KOPT-K1 (cell line): ENCODE results near the gene BCL11B.

ENCODE experiments used
- H3K27ac ChIP-seq: fragments of 200-600 bp; sonication (generic); 2 replicates; pipeline ENCODE4 v1.5.1; 2016; ENCODE audit warnings: antibody characterized with exemption, mild to moderate bottlenecking, low read depth, low read length; ENCODE audit not compliant: poor library complexity, severe bottlenecking
- H3K36me3 ChIP-seq: fragments of 200-600 bp; sonication (generic); 2 replicates; pipeline ENCODE4 v1.5.1; 2017; ENCODE audit warnings: antibody characterized with exemption, mild to moderate bottlenecking, low read length, moderate library complexity; ENCODE audit not compliant: insufficient read depth
- H3K9me3 ChIP-seq: fragments of 200-600 bp; sonication (generic); 2 replicates; pipeline ENCODE4 v1.5.1; 2017; ENCODE audit warnings: antibody characterized with exemption, low read length, mild to moderate bottlenecking; ENCODE audit not compliant: insufficient read depth, poor library complexity, severe bottlenecking

The BCL11B gene

DNA sequence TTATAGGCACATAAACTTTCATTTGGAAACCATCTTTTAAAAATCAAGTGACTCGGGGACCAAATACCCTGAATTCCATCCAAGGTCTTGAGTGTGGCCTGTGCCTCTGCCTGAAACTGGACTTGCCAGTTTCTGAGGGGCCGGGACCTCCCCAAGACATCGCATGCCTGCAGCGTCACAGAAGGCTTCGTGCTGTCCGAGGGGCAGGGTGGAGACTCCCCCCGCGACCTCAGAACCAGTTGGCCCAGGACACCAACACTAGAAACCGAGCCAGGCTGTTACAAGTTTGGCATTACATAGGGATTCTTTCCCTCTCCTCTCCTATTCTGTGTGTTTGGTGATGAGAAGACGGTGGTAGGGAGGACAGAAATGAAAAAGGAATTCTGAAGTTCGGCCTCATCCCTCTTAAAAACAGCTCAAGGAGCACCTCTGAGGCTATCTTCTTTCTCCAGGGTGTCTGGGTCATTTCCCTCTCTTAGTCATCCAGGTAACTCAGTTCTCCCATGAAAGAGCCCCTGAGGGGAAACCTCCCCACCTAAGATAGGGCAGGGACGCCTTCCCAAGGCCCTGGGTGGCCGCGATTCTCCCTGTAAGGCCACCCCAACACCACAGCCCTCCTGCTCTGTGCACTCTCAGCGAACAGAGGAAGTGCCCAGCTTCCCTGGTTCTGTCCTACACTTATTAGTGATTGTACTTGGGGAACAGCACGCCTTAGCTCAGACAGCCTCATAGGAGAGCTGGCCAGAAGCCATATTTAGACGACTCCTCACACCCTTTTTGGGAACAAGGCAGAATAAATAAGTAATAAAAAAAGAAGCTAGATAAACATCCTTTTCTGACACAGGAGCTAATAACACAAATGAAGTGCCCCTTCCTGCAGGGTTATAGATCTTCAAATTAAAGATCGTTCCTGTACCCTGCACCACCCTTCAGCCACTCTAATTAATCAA, 93.8 kb downstream of the BCL11B start:
- H3K9me3 ChIP-seq: no peaks in the 10 kb centered on the region
- H3K27ac ChIP-seq: no peak overlapping the region
- peaks cover 99% of the 10 kb centered on the region for H3K36me3 ChIP-seq

DNA sequence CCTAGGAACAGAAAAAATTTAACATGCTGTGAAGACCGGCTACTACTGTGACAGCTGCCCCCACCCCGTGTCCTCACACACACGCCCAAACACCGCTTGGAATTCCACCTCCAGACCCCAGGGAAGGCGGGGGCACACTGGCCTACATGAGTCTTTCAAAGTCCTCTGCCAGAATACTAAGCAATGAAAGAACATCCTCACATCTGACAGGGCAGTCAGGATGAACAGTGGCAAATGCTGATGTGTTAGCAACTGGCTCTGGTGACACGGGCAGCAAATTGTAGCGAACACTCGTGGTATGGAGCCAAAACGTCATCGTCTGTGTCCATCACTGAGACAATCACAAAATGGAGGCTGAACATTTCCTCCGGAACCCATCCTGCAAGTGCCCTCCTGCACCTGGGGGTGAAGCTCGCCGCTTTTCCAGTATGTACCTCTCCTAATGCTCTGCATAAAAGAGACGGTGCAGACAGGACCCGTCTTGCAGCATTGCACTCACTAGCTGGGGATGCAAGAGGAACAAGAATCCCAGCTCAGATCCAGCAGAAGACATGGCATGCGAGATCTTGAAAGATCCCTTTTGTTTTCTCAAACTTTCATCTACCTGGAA, 94.8 kb downstream of the BCL11B start:
- no peaks in the 10 kb centered on the region for H3K9me3 ChIP-seq
- no peak overlapping the region for H3K27ac ChIP-seq
- H3K36me3 ChIP-seq: peaks cover 99% of the 10 kb centered on the region

DNA sequence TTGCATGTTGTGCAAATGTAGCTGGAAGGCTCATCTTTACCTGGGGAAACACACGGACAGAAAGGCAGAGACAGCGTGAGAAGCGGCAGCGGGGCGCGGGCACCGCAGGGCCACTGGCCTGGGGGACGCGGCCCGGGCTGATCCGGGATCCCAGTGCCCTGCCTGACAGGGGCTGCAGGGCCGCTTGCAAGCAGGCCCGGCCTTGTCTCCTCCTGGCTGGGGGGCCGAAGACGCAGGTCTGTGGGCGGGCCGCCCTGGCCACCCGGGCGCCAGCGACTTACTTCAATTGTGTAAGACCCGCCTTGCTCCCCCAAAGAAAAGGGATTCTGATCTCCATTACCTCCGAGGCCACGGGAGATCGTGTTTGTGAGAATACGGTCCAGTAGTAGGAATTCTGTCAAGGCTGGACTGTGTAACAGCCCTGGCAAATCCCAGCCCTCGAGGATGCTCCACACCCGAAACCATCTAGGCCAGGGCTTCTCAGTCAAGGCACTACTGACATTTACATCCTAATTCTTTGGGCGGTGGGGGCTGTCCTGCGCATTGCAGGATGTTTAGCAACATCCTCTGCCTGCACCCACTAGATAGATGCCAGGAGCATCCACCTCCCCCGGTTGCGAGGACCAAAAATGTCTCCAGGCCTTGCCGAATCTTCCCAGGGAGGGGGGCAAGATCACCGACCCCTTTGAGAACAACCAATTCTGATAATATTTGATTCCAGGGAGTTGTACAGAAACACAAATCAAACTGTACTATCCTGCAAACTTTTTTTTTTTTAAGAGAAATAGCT, 95.6 kb downstream of the BCL11B start:
- H3K27ac ChIP-seq: no peak overlapping the region
- no peaks in the 10 kb centered on the region for H3K9me3 ChIP-seq
- peaks cover 99% of the 10 kb centered on the region for H3K36me3 ChIP-seq

DNA sequence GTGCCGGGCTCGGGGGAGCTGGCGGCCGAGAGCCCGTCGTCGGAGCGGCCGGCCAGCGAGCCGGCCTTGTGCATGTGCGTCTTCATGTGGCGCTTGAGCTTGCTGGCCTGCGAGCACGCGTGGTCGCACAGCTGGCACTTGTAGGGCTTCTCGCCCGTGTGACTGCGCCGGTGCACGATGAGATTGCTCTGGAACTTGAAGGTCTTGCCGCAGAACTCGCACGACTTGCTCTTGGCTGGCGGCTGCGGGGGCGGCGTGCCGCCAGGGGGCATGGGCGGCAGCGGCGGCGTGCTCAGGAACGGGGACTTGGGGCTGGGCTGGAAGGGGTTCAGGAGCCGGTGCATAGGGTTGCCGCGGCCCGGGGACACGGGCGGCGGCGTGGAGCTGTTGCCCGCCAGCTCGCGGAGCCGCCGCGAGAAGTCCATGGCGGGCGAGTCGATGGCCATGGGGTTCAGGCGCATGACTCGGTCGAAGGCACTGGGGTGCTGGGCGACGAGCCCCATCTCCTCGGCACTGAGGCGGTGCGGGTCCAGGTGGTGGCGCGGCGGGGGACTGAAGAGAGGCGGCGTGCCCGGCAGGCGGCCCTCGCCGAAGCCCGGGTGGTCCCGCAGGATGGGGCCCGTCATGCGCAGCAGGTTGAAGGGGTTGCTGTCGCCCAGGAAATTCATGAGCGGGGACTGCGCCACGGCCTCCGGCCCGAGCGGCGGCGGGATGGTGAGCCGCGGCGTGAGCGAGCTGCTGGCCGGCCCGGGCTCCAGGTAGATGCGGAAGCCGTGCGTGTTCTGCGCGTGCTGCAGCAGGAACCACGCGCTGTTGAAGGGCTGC, 96.5 kb downstream of the BCL11B start:
- no peaks in the 10 kb centered on the region for H3K9me3 ChIP-seq

DNA sequence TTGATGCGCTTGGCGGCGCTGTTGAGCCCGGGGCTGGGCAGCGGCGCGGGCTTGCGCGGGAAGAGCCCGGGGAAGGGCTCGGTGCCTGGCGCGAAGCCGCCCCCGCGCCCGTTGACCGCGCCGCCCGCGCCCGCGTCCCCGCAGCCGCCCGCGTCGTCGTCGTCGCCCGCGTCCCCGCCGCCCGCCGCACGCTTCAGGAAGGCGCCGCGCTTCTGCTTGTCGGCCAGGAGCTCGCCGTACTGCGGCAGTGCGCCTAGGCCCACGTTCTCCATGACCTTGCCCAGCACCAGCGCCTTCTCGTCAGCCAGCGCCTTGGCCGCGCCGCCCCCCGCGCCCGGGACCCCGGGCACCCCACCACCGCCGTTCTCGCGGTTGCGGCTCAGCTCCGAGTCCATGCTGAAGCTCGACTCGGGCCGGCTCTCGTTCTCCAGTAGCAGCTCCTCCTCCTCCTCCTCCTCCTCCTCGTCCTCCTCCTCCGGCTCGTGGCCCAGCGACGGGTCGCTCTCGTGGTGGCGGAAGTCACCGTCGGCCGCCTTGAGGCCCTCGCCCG, 97.2 kb downstream of the BCL11B start:
- H3K36me3 ChIP-seq: peaks cover 94% of the 10 kb centered on the region
- H3K27ac ChIP-seq: no peak overlapping the region
- H3K9me3 ChIP-seq: no peaks in the 10 kb centered on the region

More for the DNA sequence above, 96.5 kb downstream of the BCL11B start:
- Histone ChIP-seq H3K27ac (no peak overlapping the region), H3K36me3 (peaks cover 99% of the 10 kb centered on the region)

DNA sequence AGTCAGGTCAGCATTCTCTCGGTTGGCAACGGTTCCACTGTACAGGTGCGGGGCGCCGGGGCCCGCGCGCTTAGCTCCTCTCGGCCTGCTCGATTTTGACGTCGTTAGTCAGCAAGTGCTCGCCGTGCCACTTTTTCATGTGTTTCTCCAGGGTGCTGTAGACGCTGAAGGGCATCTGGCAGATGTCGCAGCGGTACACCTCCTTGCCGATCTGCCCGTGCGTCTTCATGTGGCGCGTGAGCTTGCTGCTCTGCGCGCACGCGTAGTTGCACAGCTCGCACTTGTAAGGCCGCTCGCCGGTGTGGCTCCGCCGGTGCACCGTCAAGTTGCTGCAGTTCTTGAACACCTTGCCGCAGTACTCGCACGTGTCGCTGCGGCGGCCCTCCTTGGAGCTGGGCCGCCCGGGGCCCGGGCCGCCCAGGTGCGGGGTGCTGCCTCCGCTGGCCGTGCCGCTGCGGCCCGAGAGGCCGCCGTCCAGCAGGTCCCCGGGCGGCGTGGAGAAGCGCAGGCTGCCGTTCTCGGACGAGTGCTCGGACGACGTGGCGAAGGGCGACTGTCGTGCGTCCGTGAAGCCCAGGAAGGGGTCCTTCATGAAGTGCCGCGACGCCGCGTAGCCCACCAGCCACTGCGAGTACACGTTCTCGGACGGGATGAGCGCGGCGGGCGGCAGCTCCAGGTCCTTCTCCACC, 97.8 kb downstream of the BCL11B start:
- Histone ChIP-seq H3K36me3 (peaks cover 88% of the 10 kb centered on the region), H3K27ac (no peak overlapping the region)

DNA sequence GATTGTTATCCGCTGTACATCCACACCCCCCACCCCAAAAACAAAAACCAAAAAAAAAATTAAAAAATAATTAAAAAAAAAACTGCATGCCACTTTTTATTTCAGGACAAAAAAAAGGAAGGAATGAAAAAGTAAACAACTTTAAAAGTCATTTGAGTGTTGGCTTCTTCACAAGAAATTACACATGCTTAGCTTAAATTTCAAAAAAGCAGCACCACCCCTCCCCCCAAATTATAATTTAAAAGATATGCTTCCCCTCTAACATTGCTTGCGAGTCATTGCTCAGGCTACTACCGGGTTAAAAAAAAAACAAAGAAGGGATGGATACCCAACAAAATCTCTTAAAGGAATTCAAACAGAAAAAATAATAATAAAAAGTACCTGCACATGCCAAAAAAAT, 98.5 kb downstream of the BCL11B start:
- no peak overlapping the region for H3K27ac ChIP-seq
- H3K9me3 ChIP-seq: no peaks in the 10 kb centered on the region
- peaks cover 81% of the 10 kb centered on the region for H3K36me3 ChIP-seq

More for the DNA sequence above, 97.8 kb downstream of the BCL11B start:
- no peaks in the 10 kb centered on the region for H3K9me3 ChIP-seq

DNA sequence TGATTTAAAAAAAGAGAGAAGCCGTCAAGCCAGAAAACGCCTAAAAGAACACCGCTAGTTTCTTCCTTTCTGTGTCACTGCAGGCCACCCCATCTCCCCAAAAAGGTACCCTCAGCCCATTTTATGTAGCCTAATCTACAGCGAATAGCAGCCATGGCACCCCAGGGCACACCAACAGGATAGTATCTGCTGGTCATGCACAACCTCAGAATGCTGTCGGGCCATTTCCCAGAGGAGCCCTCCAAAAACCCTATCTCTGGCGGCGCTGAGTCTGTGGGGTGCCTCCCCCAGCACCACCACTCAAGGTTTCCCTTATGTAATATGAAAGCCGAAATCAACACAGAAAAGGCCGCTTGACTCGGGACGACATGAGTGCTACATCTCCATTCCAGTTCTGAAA, 98.9 kb downstream of the BCL11B start:
- H3K27ac ChIP-seq: no peak overlapping the region
- H3K36me3 ChIP-seq: peaks cover 77% of the 10 kb centered on the region
- no peaks in the 10 kb centered on the region for H3K9me3 ChIP-seq

DNA sequence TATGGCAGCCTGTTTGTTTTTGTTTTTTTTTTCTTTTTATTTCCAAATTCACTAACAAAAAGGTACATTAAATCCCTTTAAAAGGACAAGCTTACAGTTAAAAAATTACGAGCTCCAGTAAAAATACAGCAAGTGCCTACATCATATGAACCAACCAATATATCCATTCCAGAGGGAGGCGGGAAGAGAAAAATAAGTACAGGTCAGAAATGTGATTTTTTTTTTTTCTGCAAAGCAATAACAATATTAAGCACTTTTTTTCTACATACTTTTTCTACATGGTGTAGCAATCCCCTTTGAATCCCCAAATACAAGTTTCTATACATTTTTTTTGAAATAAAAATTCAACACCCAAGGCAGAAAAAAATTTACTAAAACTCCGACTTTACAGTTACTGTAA, 100.6 kb downstream of the BCL11B start:
- Histone ChIP-seq H3K27ac (no peak overlapping the region), H3K36me3 (peaks cover 60% of the 10 kb centered on the region), H3K9me3 (no peaks in the 10 kb centered on the region)

DNA sequence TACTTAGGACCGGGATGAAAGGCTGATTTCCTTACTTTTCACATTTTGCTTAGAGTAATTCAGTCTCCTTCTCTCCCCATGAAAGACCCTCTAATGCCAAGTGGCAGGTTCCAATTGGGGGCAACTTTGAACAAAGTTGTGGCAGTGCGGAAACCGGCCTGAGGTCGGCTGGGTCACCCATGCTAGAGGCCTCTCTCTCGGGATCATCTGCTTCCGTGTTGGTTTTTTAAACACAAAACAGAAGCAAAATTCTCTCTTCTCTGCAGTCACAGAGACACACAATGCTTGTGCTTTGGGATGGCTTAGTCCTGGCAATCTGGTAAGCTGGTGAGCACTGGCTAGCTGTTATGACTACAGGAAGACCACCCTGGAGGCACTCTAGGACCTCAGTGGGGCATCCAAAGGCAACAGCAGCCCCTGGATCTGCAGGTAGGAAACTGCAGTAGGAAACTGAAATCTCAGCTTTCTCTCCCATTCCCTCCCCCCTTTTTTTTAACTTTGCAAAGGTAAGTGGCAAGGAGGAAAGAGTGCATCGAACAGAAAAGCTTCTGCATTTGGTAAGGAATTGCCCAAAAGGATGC, 102.1 kb downstream of the BCL11B start:
- Histone ChIP-seq H3K27ac (no peak overlapping the region), H3K9me3 (no peaks in the 10 kb centered on the region), H3K36me3 (peaks cover 44% of the 10 kb centered on the region)

DNA sequence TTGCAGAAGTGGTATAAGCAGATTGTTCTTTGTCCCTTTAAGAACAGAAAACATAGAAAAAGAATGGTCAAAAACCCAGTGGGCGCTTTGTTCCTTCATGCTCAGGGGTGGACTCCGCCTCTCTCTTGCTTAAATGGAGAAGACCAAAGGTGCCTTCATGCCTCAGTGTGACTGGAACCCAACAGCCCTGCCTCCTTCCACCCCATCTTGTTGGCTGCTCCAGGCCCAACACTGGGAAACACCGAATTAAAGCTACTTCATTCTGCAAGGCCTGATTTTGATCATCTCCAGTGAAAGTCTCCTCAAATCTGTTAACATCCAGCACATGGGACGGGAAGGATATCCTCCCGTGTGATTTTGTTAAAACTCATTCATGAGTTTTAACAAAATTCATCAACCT, 103.7 kb downstream of the BCL11B start:
- Histone ChIP-seq H3K27ac (no peak overlapping the region), H3K36me3 (peaks cover 30% of the 10 kb centered on the region), H3K9me3 (no peaks in the 10 kb centered on the region)

DNA sequence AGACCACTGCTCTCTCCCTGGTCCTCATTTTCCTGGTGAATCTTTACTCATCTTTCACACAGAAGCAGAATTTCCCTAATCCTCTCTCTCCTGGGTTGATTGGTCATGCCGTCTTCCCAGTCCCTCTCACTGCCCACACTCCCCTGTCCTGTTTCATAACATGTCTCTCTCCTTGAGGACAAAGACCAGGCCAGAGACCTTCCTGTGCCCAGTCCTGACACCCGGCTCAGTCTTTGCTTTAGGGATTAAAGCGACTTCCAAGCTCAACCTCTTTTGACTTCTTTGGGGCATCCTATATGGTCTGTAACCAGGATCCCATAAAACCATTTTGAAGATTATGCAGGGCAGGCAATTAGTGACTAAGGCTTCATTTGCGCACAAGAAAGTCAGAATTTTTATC, 105.5 kb downstream of the BCL11B start:
- Histone ChIP-seq H3K27ac (no peak overlapping the region), H3K9me3 (peaks cover 9% of the 10 kb centered on the region)

DNA sequence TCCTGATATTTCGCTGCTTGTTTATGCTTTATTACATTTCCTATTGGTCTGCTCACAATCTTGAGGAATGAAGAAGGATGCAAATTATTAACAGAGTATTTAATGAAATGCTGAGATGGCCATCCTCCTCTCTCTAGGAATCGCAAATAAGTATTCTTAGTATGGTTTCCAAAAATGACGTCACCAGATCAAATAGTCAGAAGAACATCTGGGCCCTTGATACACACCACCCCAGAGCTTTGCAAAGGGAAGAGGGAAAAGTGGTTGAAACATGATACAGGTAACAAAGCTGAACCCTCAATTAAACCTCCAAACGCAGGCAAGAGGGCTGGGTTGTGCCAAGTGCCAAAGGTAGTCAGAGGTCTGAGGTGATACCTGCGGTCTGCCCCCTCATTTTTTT, 107.3 kb downstream of the BCL11B start:
- no peak overlapping the region for H3K27ac ChIP-seq
- peaks cover 15% of the 10 kb centered on the region for H3K9me3 ChIP-seq
- no peaks in the 10 kb centered on the region for H3K36me3 ChIP-seq

More for the DNA sequence above, 105.5 kb downstream of the BCL11B start:
- H3K36me3 ChIP-seq: peaks cover 12% of the 10 kb centered on the region
